GM18511 (cell line): ENCODE data around the gene SLC35E3.
"Not testable (repeated sequence)": the region's sequence is repeated elsewhere in the genome, so short reads cannot be mapped to it uniquely, and the experiment has no call there.

Experiments
- ATAC-seq: cut with Tn5 transposase; IDR thresholded peaks from one replicate; pipeline ENCODE4 v1.9.1; 2021; ENCODE audit warnings: mild to moderate bottlenecking, moderate library complexity; ENCODE audit not compliant: unreplicated experiment

Gene SLC35E3

GRCh38 chr12:68793975-68794652, 48.1 kb downstream of the SLC35E3 start:
- no peak for ATAC-seq

GRCh38 chr12:68794653-68795251, 48.8 kb downstream of the SLC35E3 start:
- no peak for ATAC-seq

GRCh38 chr12:68796399-68796798, 50.4 kb downstream of the SLC35E3 start:
- ATAC-seq, result no peak

GRCh38 chr12:68798882-68799234, 52.9 kb downstream of the SLC35E3 start:
- ATAC-seq, result no peak

- no peak for ATAC-seq
Observed at GRCh38 chr12:68800294-68800693, 54.3 kb downstream of the SLC35E3 start.

- ATAC-seq, result not testable (repeated sequence)
Observed at GRCh38 chr12:68801124-68801523, 55.1 kb downstream of the SLC35E3 start.

GRCh38 chr12:68802372-68802745, 56.4 kb downstream of the SLC35E3 start:
- peak; percentile 36 for ATAC-seq

- not testable (repeated sequence) for ATAC-seq
Observed at GRCh38 chr12:68802911-68803651, 57.1 kb downstream of the SLC35E3 start.

- no peak for ATAC-seq
Observed at GRCh38 chr12:68803948-68804656, 58.1 kb downstream of the SLC35E3 start.

- ATAC-seq, result no peak
Observed at GRCh38 chr12:68804657-68805591, 58.9 kb downstream of the SLC35E3 start.

GRCh38 chr12:68805592-68806120, 59.7 kb downstream of the SLC35E3 start:
- ATAC-seq, result no peak

GRCh38 chr12:68806488-68807237, 60.7 kb downstream of the SLC35E3 start:
- no peak for ATAC-seq

- not testable (repeated sequence) for ATAC-seq
Observed at GRCh38 chr12:68807274-68807575, 61.2 kb downstream of the SLC35E3 start.

GRCh38 chr12:68807576-68808387, 61.8 kb downstream of the SLC35E3 start, which contains the start of gene MDM2:
MDM2 (plus strand) TSS chr12:68808177; CDS start chr12:68808478, 301 bp downstream.
- ATAC-seq, result peak; percentile 76

GRCh38 chr12:68808388-68809189, 62.6 kb downstream of the SLC35E3 start:
- peak; percentile 67 for ATAC-seq

GRCh38 chr12:68809190-68810026, 63.4 kb downstream of the SLC35E3 start:
- ATAC-seq, result no peak

GRCh38 chr12:68810027-68810389, 64.0 kb downstream of the SLC35E3 start:
- not testable (repeated sequence) for ATAC-seq
